Right lobe of liver (tissue), 4 donors: Measurements from ENCODE around the gene THAP7.

ENCODE experiments used
- CTCF ChIP-seq, 4 donors: fragments of 200-600 bp in 3 of 4; fragments of 450-650 bp in 1 of 4; IDR thresholded peaks; one replicate each; pipeline versions ENCODE4 v1.5.1 to v1.8.0; 2016 to 2022; ENCODE audit warnings: antibody characterized with exemption in 4 of 4, mild to moderate bottlenecking in 2 of 4
- POLR2A ChIP-seq: fragments of 450-650 bp; IDR thresholded peaks from one replicate; pipeline ENCODE4 v1.6.1; 2017; ENCODE audit warnings: antibody characterized with exemption, mild to moderate bottlenecking
- donor health status: DM: no; HTN: no; CAD: no.
- donor health status: DM: no; HTN: no; CAD: no.
- donor health status: DM: no; HTN: yes; CAD: no.

- TF ChIP-seq CTCF (IDR thresholded peaks at IDR 0.05): no peak
- no peak for TF ChIP-seq POLR2A
Measured at GRCh38 chr22:21010426-21011113, 8.7 kb upstream of the THAP7 start.
